Activated B cell treated with CpG ODN at 0.5 μM for 24 hours (primary cell): ENCODE data around the gene TMPRSS11D. TPM values are rescaled to one million over a fixed set of nuclear protein-coding genes. Genes with fewer than 3 reads are reported as not detected.

Experiments
- ATAC-seq: fragments of 200-7000 bp; cut with Tn5 transposase; one replicate; pipeline ENCODE4 v1.10.0; 2021; ENCODE audit warnings: low read depth, mild to moderate bottlenecking, moderate library complexity
- CTCF ChIA-PET: fragments of 350-600 bp; sonication (Branson Sonifier 250); formaldehyde crosslinking; loops from one replicate; lab custom pipeline; 2021; ENCODE audit warnings: antibody characterized with exemption; lab: Charles Lee
- POLR2A ChIA-PET: fragments of 350-600 bp; sonication (Branson Sonifier 250); formaldehyde crosslinking; loops from one replicate; lab custom pipeline; 2021; ENCODE audit warnings: antibody characterized with exemption; lab: Charles Lee
- DNase-seq: peaks from one replicate; pipeline ENCODE4 v3.0.0; 2022
- H3K27ac Mint-ChIP-seq: one replicate; pipeline ENCODE4 v1.8.0; 2020; ENCODE audit warnings: mixed read lengths
- H3K27me3 Mint-ChIP-seq: one replicate; pipeline ENCODE4 v1.8.0; 2021; ENCODE audit warnings: mixed read lengths
- H3K36me3 Mint-ChIP-seq: one replicate; pipeline ENCODE4 v1.8.0; 2021; ENCODE audit warnings: low read depth, mixed read lengths
- H3K4me1 Mint-ChIP-seq: one replicate; pipeline ENCODE4 v1.8.0; 2021; ENCODE audit warnings: mixed read lengths
- H3K4me3 Mint-ChIP-seq: one replicate; pipeline ENCODE4 v1.8.0; 2020; ENCODE audit warnings: mild to moderate bottlenecking, mixed read lengths
- H3K9me3 Mint-ChIP-seq: one replicate; pipeline ENCODE4 v1.8.0; 2020; ENCODE audit warnings: mixed read lengths
- intact Hi-C: fragments of 100-400 bp; cut with micrococcal nuclease; formaldehyde crosslinking; loops from one replicate; pipeline ENCODE4 v1.15.1; 2024
- total RNA-seq: library from RNA; stranded (reverse); gene quantifications from 2 replicates; pipeline ENCODE4 v1.2.3, GENCODE V29; 2022
- TF ChIP-seq, protein P1 (sequence below): fragments of 200-600 bp; IDR thresholded peaks from one replicate; pipeline ENCODE4 v1.8.0; 2022; ENCODE audit warnings: antibody characterized with exemption, mild to moderate bottlenecking

TMPRSS11D gene
- total RNA-seq, 1 donor from 2014 or later: not detected

DNA sequence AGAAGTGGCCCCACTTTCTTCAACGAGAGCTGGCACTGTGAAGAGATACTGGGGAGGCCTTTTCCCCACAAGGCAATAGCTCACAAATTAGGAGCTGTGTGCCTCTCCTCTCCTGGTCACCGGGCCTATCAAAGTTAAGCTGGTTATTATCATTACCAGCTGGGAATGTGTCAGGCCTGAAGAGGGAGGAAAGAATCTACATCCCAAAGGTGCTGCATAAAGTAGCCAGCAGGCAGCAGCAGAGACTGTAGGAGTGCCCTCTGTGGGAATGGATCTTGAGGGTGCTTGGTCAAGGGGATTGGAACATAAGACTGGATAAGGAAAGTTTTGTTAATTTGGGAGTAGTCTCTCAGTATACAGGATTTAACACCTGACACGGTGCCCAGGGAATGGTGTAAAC, 9.1 kb upstream of the TMPRSS11D start:
- Mint-ChIP-seq H3K4me3 (no peak overlapping the region), H3K27me3 (no peaks in the 10 kb centered on the region), H3K36me3 (no peaks in the 10 kb centered on the region), H3K4me1 (no peaks in the 10 kb centered on the region), H3K27ac (no peak overlapping the region), H3K9me3 (peaks cover 5% of the 10 kb centered on the region)
- POLR2A ChIA-PET: no interaction called here
- ATAC-seq (no peak), DNase-seq (no peak)
- TF ChIP-seq, protein P1, sequence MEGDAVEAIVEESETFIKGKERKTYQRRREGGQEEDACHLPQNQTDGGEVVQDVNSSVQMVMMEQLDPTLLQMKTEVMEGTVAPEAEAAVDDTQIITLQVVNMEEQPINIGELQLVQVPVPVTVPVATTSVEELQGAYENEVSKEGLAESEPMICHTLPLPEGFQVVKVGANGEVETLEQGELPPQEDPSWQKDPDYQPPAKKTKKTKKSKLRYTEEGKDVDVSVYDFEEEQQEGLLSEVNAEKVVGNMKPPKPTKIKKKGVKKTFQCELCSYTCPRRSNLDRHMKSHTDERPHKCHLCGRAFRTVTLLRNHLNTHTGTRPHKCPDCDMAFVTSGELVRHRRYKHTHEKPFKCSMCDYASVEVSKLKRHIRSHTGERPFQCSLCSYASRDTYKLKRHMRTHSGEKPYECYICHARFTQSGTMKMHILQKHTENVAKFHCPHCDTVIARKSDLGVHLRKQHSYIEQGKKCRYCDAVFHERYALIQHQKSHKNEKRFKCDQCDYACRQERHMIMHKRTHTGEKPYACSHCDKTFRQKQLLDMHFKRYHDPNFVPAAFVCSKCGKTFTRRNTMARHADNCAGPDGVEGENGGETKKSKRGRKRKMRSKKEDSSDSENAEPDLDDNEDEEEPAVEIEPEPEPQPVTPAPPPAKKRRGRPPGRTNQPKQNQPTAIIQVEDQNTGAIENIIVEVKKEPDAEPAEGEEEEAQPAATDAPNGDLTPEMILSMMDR: no peak
- intact Hi-C loops: no loop called here
- CTCF ChIA-PET: interaction anchor here (1.4 kb wide), 1 partner anchor 18 kb away, joined by 3 read pairs; no protein-coding TSS in a partner anchor

DNA sequence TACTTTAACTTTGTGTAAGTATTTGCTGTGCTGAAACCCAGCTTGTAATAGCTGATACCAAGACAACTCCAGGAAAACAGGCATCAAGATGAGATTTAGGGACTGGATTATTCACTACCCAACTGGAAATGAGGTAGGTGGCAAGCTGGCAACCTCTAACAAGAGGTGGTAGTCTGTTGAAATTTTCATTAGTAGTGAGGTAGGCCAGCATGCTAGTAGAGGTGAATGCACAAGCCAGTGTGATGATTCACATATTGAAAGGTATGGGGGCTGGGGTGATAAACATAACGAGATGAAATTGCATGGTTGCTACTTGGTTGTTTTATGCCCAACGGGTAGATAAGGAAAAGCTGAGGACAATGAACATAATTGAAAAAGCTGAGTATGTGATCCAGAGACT, 8.5 kb upstream of the TMPRSS11D start:
- H3K36me3 Mint-ChIP-seq: no peaks in the 10 kb centered on the region
- DNase-seq (no peak), ATAC-seq (no peak)
- H3K27me3 Mint-ChIP-seq: no peaks in the 10 kb centered on the region
- H3K4me1 Mint-ChIP-seq: no peaks in the 10 kb centered on the region
- peaks cover 5% of the 10 kb centered on the region for H3K9me3 Mint-ChIP-seq
- POLR2A ChIA-PET: no interaction called here
- TF ChIP-seq, protein P1: no peak
- H3K27ac Mint-ChIP-seq: no peak overlapping the region
- H3K4me3 Mint-ChIP-seq: no peak overlapping the region
- CTCF ChIA-PET: interaction anchor here (1.4 kb wide), 1 partner anchor 19 kb away, joined by 3 read pairs; no protein-coding TSS in a partner anchor
- intact Hi-C loops: no loop called here

DNA sequence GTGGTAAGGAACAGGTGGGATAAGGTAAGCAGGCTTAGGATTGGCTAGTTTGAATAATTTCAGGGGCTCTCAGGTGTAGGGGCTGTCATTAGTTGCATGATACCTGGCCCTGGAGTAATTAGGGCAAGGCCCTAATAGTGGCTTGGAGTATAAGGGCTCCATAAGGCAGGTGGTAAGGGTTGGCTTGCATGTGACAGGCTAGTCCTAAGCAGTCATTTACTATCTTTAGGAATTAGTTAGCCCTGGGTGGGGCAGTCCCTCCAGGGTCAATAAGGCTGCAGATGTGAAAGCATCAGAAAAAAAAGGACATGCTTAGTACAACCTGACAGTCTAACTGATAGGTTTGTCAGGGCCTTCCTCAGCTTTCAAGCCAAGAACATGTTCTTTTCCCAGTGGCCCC, 7.8 kb upstream of the TMPRSS11D start:
- H3K4me3 Mint-ChIP-seq: no peak overlapping the region
- no peaks in the 10 kb centered on the region for H3K36me3 Mint-ChIP-seq
- no peaks in the 10 kb centered on the region for H3K4me1 Mint-ChIP-seq
- TF ChIP-seq, protein P1: no peak
- no peak for ATAC-seq
- ChIA-PET CTCF (no interaction called here), POLR2A (no interaction called here)
- DNase-seq: no peak
- no peaks in the 10 kb centered on the region for H3K27me3 Mint-ChIP-seq
- H3K9me3 Mint-ChIP-seq: peaks cover 5% of the 10 kb centered on the region
- H3K27ac Mint-ChIP-seq: no peak overlapping the region
- intact Hi-C loops: no loop called here

DNA sequence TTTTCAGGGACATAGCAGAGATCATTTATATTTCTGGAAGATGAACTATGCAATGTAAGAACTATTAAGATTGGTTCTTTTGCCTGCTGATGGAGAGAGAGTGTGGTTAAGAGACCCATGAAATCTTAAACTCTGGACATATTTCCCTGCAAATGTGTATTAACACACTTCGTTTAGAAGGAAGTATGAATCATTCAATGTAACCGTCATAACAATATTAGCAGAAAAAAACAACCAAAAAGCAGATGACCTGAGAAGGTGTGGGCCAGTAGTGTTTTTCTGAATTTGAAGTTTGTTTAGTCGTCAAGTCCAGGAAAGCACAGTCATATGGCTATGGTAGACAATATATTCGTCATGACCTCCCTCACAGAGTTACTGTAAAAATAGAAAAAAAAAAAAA, 2.5 kb upstream of the TMPRSS11D start:
- DNase-seq: no peak
- H3K9me3 Mint-ChIP-seq: peaks cover 2% of the 10 kb centered on the region
- ChIA-PET CTCF (no interaction called here), POLR2A (no interaction called here)
- H3K4me3 Mint-ChIP-seq: no peak overlapping the region
- TF ChIP-seq, protein P1: no peak
- no peaks in the 10 kb centered on the region for H3K4me1 Mint-ChIP-seq
- peaks cover 6% of the 10 kb centered on the region for H3K27me3 Mint-ChIP-seq
- no peaks in the 10 kb centered on the region for H3K36me3 Mint-ChIP-seq
- intact Hi-C loops: no loop called here
- no peak overlapping the region for H3K27ac Mint-ChIP-seq
- no peak for ATAC-seq

DNA sequence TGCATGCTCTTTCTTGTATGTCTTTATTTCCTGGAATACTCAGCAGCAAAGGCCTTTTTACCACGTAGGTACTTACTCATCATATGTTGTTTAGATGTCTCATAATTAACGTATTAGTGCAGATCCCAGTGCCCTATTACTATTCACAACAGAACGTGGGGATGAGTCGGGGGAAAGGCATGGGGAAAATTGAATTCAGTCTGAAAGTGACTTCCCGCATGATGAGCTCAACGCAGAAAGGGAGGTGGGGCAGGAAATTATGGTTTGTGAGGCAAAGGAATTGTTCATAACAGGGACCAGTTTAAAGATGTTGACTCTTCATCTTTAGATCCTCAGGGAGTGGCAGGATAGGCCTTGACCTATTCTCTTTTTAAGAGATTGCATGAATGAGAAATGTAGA, 2.0 kb upstream of the TMPRSS11D start:
- Mint-ChIP-seq H3K36me3 (no peaks in the 10 kb centered on the region), H3K27ac (no peak overlapping the region), H3K4me3 (no peak overlapping the region), H3K9me3 (peaks cover 2% of the 10 kb centered on the region), H3K27me3 (peaks cover 6% of the 10 kb centered on the region), H3K4me1 (no peaks in the 10 kb centered on the region)
- intact Hi-C loops: no loop called here
- DNase-seq (no peak), ATAC-seq (no peak)
- ChIA-PET POLR2A (no interaction called here), CTCF (no interaction called here)
- TF ChIP-seq, protein P1: no peak
